Measurements from ENCODE around the gene FABP2. TPM values are rescaled to one million over a fixed set of nuclear protein-coding genes. Genes with fewer than 3 reads are reported as not detected.
"Not testable (repeated sequence)": the region's sequence is repeated elsewhere in the genome, so short reads cannot be mapped to it uniquely, and the experiment has no call there.

The FABP2 gene
- polyA plus RNA-seq, 1 donor from 2014 or later, result not detected

DNA sequence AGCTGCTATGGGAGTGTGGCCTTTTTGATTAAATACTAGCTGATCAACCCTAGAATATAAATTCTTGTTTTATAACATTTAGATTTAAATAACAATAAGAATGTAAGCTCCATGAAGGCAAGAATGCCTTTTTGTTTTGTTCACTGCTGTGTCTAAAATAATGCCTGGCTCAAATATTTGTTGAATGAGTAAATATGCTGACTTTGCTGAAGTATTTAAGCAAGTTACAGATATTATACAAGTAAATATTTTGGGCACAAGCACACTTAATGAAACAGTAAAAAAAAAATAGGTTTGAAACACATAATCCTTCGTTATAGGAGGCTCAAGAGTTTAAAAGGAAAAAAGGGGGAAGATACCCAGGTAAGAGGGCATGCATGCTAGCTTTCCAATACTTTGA is 24.1 kb downstream of the FABP2 start:
- Mint-ChIP-seq H3K9me3 (no peaks in the 10 kb centered on the region), H3K4me1 (peaks cover 19 to 32% (median 29%) of the 10 kb centered on the region in 3 donors), H3K27ac (no peak overlapping the region), H3K36me3 (no peaks in the 10 kb centered on the region), H3K4me3 (peak overlapping the region in 1 of 4 donors; percentile 66), H3K27me3 (no peaks in the 10 kb centered on the region)

DNA sequence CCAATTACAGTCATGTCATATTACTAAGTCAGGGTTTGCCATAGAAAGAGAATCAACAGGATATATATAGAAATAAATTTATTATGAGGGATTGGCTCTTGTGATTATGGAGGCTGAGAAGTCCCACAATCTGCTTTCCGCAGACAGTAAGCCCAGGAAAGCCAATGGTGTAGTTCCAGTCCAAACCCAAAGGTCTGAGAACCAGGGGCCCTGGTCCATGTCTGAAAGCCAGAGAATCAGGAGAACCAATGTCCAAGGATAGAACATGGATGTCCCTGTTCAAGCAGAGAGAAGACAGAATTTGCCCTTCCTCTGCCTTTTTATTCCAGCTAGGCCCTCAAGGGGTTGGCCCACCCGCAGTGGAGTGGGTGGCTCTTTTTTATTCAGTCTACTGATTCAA is 25.6 kb downstream of the FABP2 start:
- Mint-ChIP-seq H3K27ac (no peak overlapping the region), H3K9me3 (no peaks in the 10 kb centered on the region), H3K4me1 (peaks cover 17 to 30% (median 29%) of the 10 kb centered on the region in 3 donors), H3K36me3 (no peaks in the 10 kb centered on the region), H3K27me3 (no peaks in the 10 kb centered on the region), H3K4me3 (no peak overlapping the region)

DNA sequence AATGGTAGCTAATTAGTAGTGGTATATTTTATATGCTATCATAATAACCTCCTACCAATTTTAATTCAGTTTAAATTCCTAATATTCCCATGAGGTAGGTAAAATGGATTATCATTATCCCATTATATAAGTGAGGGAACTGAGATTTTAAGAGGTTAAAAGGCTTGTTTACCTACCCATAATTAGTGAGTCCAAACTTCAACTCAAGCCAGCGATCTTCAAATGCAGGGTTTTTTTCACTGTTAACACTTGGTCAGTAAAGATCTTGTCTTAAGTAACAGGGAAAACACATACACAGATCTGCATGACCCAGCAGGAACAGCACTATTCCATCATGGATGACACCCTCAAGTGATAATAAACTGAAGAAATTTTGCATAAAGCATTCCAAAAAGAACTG is 31.3 kb downstream of the FABP2 start:
- no peaks in the 10 kb centered on the region for H3K27me3 Mint-ChIP-seq
- H3K9me3 Mint-ChIP-seq, result no peaks in the 10 kb centered on the region
- peaks cover 0 to 4% (median 3%) of the 10 kb centered on the region in 3 donors for H3K4me1 Mint-ChIP-seq
- no peak overlapping the region for H3K27ac Mint-ChIP-seq
- no peak overlapping the region for H3K4me3 Mint-ChIP-seq
- no peaks in the 10 kb centered on the region for H3K36me3 Mint-ChIP-seq

DNA sequence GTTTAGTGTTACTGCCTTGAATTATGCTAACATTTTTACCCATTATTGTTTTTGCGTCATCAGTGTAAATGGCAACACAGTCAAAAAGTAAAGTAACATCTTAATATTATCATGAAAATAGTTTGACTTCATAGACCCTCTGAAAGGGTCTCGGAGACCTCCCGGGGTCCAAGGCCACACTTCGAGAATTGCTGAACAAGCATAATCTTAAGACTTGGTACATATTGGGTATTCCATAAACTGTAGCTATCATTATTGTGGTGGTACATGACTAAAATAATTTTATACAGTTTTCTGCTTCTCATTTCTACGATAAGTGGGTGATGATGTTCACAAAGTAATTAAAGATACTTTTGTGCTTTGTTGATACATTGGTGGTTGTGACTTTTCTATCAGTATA is 32.6 kb downstream of the FABP2 start:
- peaks cover 5 to 9% (median 6%) of the 10 kb centered on the region in 3 donors for H3K4me1 Mint-ChIP-seq
- no peaks in the 10 kb centered on the region for H3K9me3 Mint-ChIP-seq
- H3K27ac Mint-ChIP-seq, result no peak overlapping the region
- no peaks in the 10 kb centered on the region for H3K27me3 Mint-ChIP-seq
- H3K36me3 Mint-ChIP-seq, result no peaks in the 10 kb centered on the region
- no peak overlapping the region for H3K4me3 Mint-ChIP-seq

DNA sequence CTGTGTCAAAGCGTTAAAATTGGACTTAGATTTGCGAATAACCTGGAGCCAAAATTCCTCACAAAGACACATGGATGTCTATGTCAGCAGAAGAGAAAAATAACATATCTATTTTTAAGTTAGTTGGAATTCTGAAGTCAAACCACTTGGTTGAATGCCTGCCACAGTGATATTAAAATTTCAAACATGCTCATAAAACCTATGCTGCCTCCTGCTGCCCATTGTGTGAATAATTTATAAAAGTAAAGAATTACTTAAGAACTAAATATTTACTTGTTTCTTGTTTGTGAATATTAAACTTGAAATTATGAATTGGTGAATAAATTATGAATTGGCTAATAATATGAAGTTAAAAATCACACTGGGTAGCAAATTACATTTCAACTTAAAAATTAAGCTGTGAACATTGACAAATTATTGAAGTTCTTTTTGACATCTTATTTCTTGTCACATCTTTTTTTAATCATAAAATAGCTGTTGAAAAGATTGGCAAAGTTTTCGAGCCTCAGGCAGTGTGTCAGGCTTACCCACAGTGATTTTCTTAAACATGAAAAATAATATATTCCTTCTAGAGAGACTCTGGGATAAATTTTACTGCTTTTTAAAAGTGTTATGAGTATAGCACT is 35.4 kb downstream of the FABP2 start:
- Mint-ChIP-seq H3K4me3 (no peak overlapping the region), H3K4me1 (peaks cover 8 to 9% (median 9%) of the 10 kb centered on the region in 3 donors), H3K9me3 (no peaks in the 10 kb centered on the region), H3K36me3 (peaks cover 2% of the 10 kb centered on the region), H3K27me3 (no peaks in the 10 kb centered on the region), H3K27ac (no peak overlapping the region)

DNA sequence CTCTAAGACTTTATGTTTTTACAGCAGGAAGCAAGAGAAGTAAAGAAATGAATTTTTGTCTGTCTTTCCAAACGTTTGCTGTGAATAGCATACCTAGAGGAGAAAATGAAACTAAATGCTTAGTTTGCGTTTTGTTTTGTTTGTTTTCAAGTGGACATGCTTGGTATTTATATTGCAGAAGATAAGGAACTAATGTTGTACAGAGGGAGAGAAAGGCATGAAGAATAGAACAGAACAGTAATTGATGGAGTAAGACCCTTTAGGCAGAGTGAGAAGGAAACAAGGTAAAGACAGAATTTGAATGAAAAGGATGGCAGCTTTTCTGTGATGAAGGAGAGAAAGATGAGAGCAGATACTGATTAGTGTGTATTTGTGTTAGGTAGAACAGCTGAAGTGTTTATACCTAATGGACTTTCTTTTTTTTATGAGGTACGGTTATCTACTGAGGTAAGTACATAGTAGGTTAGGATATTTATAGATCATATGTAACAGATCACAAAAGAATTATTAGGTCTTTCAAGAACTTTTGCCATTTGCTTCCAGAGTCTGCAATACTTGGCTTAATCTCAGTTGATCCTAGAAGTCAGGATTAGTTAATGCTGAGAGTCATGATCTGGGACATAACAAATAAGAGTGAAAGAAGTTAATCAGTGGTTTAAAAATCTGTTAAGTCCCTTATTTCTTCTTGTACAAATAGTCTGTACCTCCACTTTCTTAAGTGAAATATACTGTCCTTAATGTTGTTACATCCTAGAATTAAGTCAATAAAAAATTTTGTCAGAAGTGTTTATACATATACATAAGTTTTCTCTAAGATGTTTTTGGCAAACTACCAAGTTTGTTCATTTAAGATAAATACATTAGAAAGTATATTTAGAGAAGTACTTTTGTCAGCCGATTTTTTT is 36.8 kb downstream of the FABP2 start:
- Mint-ChIP-seq H3K27ac (peak overlapping the region in 2 of 3 donors; percentile 0 to 11), H3K4me3 (peak overlapping the region in 2 of 4 donors; percentile 0 to 17)

DNA sequence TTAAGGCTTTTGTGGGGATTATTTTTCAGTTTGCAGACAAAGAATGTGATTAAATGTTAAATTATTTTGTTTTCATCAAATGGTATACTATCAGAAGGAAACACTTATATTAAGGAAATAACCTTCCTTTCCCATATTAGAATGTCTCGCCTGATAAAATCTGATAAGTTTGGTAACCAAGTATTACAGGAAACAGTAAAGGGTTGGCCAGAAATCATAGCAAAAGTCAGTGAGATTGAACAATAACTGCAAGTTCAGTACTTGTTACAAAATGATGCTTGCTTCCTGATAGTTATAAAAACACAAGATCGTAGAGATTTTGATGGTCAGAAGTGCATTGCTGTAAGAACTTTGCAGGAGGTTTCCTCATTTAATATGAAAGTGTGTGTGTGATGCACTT is 40.5 kb downstream of the FABP2 start:
- H3K4me3 Mint-ChIP-seq, result no peak overlapping the region
- H3K9me3 Mint-ChIP-seq, result no peaks in the 10 kb centered on the region
- H3K27me3 Mint-ChIP-seq, result no peaks in the 10 kb centered on the region
- H3K4me1 Mint-ChIP-seq, result peaks cover 8 to 11% (median 8%) of the 10 kb centered on the region in 3 donors
- H3K36me3 Mint-ChIP-seq, result peaks cover 4% of the 10 kb centered on the region
- no peak overlapping the region for H3K27ac Mint-ChIP-seq

More for the DNA sequence above, 36.8 kb downstream of the FABP2 start:
- no peaks in the 10 kb centered on the region for H3K27me3 Mint-ChIP-seq
- peaks cover 2% of the 10 kb centered on the region for H3K36me3 Mint-ChIP-seq
- H3K4me1 Mint-ChIP-seq, result peaks cover 8 to 9% (median 9%) of the 10 kb centered on the region in 3 donors
- no peaks in the 10 kb centered on the region for H3K9me3 Mint-ChIP-seq

DNA sequence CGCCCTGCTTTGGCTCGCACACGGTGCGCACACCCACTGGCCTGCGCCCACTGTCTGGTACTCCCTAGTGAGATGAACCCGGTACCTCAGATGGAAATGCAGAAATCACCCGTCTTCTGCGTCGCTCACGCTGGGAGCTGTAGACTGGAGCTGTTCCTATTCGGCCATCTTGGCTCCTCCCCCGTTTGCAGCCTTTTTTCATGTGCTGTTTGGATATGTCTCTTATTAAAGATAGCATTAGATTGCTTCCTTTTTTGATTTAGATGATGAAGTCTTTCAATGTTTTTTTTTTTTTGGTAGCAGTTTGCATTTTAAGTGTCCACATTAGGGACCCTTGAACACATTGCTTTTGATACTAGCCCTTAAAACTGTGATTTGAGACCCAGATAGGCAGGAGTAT is 42.0 kb downstream of the FABP2 start:
- H3K36me3 Mint-ChIP-seq, H3K4me3 Mint-ChIP-seq, H3K27me3 Mint-ChIP-seq, H3K4me1 Mint-ChIP-seq, H3K9me3 Mint-ChIP-seq, H3K27ac Mint-ChIP-seq: not testable (repeated sequence)

DNA sequence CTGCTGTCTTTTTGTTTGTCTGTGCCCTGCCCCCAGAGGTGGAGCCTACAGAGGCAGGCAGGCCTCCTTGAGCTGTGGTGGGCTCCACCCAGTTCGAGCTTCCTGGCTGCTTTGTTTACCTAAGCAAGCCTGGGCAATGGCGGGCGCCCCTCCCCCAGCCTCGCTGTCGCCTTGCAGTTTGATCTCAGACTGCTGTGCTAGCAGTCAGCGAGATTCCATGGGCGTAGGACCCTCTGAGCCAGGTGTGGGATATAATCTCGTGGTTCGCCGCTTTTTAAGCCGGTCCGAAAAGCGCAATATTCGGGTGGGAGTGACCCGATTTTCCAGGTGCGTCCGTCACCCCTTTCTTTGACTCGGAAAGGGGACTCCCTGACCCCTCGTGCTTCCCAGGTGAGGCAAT is 42.4 kb downstream of the FABP2 start:
- H3K36me3 Mint-ChIP-seq, H3K4me3 Mint-ChIP-seq, H3K27me3 Mint-ChIP-seq, H3K9me3 Mint-ChIP-seq, H3K27ac Mint-ChIP-seq, H3K4me1 Mint-ChIP-seq: not testable (repeated sequence)

DNA sequence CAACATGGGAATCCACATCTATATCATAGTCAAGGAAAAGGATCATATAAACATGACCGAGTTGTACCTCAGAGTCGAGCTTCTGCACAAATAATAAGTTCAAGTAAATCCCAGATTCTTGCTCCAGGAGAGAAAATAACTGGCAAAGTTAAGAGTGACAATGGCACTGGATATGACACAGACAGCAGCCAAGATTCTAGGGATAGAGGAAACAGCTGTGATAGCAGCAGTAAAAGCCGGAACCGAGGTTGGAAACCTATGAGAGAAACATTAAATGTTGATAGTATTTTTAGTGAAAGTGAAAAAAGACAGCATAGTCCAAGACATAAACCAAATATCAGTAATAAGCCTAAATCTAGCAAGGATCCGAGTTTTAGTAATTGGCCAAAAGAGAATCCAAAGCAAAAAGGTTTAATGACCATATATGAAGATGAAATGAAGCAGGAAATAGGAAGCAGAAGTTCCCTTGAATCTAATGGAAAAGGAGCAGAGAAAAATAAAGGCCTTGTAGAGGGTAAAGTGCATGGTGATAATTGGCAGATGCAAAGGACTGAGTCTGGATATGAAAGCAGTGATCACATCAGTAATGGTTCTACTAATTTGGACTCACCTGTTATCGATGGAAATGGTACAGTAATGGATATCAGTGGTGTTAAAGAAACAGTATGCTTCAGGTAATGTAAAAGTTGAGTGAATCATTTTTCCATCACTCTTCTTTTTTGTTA is 50.4 kb downstream of the FABP2 start:
- Mint-ChIP-seq H3K9me3 (no peaks in the 10 kb centered on the region), H3K4me3 (no peak overlapping the region), H3K4me1 (peaks cover 0 to 3% (median 0%) of the 10 kb centered on the region in 3 donors), H3K36me3 (peaks cover 6% of the 10 kb centered on the region), H3K27ac (no peak overlapping the region), H3K27me3 (no peaks in the 10 kb centered on the region)

DNA sequence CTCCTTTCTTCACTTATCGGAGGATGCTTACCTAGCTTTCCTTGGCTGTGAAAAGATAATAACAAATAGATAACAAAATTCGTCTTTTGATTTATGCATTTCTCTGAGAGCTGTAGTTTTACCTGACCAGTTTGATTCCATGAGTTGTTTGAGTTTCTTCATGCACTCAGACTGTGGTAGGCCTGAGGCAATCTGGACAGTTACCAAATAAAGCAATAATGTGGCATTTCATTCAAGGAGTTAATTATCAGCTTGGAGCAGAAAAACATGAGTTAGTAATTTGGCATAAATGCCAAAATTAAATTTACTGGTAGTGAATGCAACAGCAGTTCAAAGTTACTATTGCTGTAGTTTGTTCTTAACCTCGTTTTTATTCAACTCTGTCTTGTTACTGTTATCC is 53.5 kb downstream of the FABP2 start:
- Mint-ChIP-seq H3K36me3 (peaks cover 12% of the 10 kb centered on the region), H3K4me1 (peaks cover 0 to 3% (median 0%) of the 10 kb centered on the region in 3 donors), H3K27ac (no peak overlapping the region)

More for the DNA sequence above, 53.5 kb downstream of the FABP2 start:
- H3K27me3 Mint-ChIP-seq, result no peaks in the 10 kb centered on the region
- H3K9me3 Mint-ChIP-seq, result peaks cover 0 to 3% (median 3%) of the 10 kb centered on the region in 3 donors
- no peak overlapping the region for H3K4me3 Mint-ChIP-seq

Other genes starting within 250 kb of the FABP2 start
- gene MYOZ2, start 186.3 kb downstream of the FABP2 start, polyA plus RNA-seq, result not detected
- 7.7 TPM for gene USP53, start 109.4 kb downstream of the FABP2 start, polyA plus RNA-seq